HG02678 (cell line): Measurements from ENCODE around the gene SCD5.

Source experiments
- ATAC-seq: cut with Tn5 transposase; IDR thresholded peaks from one replicate; pipeline ENCODE4 v1.9.1; 2021; ENCODE audit warnings: mild to moderate bottlenecking, moderate library complexity; ENCODE audit not compliant: unreplicated experiment

The SCD5 gene

DNA sequence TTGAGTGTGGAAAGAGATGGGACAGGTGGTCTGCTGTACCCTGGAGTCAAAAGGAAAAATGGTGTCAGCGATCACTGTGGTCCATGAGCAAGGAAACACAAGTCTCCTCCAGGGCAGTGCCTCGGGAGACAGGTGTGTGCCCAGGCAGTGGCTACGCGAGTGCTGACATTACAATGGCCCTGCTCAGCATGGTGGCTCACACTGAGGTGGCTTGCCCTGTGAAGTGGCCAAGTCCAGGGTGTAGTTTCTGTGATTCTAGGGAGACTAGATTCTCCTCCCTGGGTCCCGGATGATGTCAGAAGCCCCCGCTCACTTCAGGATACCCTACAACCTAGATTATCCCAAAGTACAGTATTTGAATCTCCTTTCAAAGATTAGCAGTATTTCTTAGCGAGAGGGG, 192.0 kb downstream of the SCD5 start:
- ATAC-seq = no peak

DNA sequence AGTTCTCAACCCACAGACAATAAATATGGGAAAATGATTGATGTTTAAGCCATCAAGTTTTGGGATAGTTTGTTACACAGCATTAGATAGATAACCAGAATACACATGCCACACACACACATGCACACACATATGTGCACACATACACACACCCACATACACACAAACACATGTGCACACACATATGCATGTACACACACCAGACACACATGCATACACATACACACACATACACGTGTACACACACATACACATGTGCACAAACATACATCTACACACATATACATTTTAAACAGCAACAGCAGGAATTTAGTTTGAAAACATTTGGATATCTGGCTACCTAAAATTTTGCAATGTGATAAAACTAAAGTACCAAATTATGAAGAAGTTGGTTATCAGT, 194.1 kb downstream of the SCD5 start:
- no peak for ATAC-seq

DNA sequence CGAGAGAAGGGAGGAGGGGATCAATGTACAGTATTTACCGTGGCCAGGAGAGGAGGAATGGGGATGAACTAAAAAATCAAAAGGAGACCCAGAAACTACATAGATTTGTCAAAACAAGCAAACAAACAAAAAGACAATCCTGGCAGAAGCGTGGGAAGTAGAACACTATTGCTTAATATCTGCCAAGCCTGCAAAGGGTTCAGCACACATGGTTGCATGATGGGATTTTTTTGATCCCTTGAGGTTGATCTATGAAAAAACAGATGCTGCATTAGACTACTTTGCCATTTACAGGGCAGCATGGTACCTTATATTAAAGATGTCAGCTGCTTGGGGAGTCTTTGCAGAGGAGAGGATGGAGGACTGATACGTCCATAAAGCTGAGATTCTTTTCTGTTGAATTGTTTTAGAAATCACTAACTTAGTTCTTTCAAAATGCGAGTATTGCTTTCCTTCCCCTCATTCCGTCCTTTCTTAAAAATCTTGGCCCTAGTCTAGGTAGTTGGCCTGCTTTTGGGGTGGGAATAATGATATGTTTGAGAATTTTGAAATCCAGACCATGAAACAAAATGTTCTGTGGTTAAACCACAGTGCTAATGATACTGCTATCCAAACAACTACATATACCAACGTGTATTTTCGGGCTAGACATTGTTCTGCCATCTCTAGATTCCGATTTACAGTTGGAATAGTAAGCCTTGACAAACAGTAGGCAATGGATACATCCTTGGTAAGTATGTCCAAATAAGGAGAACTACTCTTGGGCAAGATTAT, 197.2 kb downstream of the SCD5 start:
- no peak for ATAC-seq

DNA sequence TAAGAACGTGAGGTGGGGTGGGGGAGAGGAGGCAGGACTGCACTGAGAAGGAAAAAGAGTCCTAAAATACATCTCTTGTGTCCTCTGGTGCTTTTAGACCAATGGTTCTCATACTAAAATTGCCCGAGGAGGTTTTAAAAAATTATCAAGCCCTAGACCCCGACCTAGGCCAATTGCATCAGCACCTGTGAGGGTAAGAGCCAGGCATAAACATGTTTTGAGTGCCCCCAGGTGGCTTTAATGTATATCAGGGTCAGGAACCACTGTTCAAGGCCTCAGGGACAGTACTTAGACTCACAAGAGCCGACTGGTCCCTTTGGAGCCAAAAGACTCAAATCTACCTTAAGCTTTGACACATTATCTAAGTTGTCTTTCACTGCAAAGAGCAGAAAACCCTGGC, 199.3 kb downstream of the SCD5 start:
- no peak for ATAC-seq

DNA sequence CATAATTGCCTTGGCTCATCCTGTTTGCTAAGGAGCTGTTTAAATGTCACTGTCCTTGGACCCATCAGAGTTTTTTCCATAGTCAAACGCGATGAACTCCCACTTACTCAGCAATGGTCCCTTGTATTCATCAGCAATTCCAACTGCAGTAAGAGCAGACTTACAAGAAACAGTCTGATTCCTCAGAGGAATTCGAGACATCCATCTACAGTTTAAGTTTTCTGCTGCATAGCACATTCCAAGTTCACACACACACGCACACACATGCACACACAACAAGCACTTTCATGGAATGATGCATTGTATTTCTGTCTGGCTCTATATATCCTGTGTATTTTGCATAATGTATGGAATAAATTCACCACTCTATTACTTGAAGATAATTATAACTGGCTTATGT, 204.1 kb downstream of the SCD5 start:
- ATAC-seq = no peak

DNA sequence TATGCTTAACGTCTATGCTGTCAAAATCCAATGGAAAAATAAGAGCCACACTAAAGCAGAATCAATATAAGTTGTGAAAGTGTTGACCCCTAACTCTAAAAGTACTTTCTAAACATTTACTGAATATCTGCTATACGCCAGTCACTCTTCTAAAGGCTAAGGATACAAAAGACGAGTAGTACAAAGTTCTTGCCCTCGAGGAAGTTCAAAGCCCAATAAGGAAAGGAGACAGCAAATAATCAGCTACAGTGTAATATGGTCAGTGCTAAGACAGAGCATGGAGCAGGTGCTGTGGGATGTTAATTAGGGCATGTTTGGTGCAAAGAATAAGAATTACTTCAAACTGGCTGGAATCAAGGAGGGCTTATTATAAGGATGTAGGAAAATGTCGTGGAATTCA, 205.2 kb downstream of the SCD5 start:
- ATAC-seq = no peak

DNA sequence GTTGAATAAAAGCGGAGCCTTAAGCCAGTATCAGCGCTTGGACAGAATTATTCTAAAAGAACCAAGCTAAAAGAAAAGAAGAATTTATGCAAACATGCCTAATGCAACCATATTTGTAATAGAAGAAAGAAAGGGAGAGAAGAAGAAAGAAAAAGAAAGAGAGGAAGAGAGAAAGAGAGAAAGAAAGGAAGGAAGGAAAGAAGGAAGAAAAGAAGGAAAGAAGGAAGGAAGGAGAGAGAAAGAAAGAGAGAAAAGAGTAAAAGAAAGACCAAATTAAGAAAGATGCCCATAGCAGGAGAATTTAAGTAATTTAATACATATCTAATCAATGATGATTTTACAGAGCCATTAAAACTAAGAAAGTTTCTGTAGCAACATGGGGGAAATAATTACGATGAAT, 206.0 kb downstream of the SCD5 start:
- no peak for ATAC-seq

DNA sequence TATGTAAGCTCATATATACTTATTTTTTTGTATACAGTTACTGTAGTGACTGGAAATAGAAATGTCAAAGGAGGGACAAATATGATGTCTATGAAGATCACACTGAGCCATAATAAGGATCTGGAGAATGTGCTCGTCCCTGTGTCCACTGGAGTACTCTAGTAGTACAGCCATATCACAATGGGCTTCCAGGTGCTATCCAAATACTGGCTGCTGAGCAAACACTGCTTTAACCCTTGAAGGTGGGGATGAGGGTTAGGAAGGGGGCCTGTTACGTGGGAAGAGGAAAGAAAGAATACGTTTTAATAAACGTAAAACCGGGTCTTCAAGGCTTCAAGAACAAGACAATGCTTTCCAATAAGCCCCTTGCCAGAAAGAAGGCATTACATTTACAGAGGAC, 207.0 kb downstream of the SCD5 start:
- no peak for ATAC-seq

DNA sequence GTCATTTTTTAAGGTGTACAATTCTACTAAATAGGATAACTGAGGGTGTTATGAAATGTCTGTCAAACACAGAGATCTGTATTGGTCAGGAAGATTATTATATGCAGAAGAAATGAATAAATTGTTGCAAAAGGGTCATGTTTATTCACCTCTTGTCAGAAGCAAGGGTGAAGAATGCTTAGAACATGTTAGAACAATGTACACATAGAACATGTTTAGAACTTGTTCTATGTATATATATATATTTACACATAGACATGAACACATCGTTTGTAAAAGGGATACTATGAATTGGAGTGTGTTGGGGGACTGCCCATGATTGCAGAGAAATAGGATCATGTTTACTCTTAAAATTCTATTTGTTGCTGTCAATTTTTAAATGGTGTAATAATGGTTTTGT, 208.8 kb downstream of the SCD5 start:
- no peak for ATAC-seq

DNA sequence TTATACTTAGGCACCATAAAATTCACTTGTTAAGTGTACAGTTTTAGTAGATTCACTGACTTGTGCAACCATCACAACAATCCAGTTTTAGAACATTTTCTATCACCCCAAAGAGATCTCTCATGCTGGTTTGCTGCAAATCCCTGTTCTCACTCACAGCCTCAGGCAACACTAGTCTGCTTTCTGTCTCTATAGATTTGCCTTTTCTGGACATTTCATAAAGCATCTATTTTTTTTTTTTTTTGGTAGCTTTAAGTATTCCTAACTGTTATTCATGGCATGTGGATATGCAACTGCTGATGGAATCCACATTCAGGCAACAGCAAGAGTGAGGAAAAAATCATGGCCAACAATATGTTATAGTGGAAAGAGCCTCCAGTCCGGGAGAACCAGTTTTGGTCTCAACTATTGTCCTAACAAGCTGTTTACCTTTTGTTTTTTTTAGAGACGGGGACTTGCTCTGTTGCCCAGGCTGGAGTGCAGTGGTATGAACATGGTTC, 209.8 kb downstream of the SCD5 start:
- no peak for ATAC-seq

DNA sequence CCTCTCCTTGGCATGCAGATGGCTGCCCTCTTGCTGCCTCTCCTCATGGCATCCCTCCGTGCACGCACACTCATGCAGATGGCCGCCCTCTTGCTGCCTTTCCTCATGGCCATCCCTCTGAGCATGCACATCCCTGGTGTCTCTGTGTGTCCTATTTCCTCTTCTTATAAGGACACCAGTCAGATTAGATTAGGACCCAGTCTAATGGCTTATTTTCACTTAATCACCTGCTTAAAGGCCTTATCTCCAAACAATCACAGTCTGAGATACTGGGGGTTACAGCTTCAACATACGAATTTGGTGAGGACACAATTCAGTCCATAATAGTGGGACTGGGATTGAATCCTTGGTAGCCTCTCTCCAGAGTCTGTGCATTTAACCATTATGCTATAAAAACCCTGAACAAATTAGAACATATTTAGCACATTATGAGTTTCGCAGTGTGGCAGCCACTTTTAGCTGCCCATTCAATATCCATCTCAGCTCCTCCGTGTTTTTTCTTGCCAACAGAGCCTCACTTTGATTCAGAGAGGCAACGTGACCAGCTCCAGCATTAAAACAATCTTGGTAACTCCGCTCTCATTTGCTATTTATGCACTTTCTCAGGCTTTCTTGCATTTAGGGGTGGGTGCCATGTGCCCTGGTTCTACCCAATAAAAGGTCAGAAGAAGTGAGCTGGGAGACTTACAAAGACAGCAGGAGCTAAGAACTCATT, 210.6 kb downstream of the SCD5 start:
- no peak for ATAC-seq

DNA sequence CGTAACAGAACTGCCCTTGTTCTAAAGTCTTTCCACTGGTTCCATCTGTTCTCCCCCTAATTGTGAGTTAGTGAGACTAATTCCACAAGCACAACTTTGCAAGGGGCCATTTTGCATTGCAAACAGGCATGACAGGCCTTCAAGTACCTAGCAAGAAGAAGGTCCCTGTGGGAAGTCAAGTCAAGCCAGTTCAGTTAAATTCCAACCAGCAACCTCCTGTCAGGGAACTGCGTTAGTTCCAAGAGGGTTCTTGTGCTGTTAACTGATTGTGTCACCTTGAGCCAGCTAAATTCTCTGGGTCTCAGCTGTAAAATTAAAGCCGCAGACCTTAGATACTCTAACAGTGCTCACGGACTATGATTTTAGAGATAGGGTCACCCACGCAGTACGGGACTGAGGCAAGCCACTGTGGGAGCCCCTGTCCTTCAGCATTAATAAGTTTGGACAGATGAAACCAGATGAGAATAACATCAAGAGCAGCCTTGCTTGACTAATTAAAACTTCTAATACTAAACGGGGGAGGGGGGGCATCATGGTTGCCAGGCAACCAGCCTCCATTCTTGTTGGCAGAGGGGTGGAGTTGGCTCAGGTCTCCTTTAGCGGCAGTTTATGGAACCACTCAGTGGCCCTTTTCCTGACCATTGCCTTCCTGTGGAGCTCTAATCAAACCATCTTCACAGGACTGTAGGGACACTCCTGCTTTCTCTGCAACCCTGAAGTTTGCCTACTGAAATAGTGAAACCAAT, 212.7 kb downstream of the SCD5 start:
- ATAC-seq = no peak

DNA sequence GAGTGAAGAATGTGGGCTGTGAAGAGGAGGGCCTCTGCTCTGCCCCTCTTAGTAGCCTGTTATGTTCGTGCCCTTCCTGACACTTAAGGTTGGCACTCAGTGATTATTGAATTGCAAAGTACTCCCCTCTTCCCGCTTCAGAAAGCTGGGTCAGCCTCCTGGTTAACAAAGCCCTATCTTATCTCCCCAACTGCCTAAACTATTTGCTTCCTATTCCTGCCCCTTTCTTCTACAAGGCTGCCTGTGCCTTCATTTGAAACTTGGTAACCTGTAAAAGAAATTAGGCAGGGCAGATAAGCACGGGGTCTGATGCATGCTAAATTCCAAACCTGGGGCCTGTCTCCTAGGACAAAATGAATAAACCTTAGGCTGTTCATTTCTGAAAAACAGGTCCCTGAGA, 213.7 kb downstream of the SCD5 start:
- ATAC-seq = no peak

DNA sequence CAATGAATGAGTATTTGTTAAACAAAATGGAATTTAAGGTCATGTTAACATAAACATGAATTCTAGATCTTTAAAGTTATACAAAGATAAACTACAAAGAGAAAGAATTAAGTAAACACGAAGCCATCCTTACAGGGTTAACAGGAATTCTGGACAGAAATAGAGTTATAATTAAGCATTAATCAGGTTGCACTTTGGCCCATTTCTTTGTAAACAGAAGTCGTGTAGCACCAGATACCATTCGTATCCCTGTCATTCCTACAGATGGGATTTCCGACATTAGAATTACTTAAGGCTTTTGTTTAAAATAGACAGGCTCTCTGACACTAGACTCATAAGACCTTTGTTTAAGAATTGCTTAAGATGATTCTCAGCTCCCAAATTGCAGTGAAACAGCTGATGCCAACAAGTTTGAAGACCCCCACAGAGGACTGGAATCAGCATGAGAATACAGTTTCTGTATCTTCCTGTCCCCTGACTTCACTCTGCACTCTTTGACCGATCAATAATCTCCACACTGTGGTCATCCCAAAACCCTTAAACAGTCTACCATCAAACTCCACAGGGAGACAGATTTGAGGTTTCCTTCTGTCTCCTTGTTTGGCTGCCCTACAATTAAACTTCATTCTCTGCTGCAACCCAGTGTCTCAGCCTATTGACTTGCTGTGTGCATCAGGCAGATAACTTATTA, 214.6 kb downstream of the SCD5 start:
- ATAC-seq = no peak

DNA sequence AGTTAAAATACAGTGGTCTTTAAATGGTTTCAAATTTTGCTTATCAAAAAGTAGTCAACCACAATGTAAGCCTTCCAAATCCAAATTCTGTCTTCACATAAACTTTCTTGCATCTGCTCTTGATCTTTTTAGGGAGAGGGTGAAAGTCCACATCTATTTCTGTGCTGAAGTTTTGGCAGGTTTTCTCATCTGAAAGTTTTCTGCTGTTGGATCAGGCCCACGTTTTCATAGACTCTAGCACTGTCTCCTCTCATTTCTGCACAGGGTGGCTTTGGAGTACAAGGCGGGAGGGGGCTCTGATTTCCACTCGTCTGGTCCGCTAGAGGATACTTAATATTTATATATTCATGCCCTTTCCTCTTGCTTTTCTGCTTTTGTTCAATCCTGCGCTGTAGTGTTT, 218.7 kb downstream of the SCD5 start:
- ATAC-seq = no peak
